ENCODE data around the gene HNRNPAB.

Gene HNRNPAB

DNA sequence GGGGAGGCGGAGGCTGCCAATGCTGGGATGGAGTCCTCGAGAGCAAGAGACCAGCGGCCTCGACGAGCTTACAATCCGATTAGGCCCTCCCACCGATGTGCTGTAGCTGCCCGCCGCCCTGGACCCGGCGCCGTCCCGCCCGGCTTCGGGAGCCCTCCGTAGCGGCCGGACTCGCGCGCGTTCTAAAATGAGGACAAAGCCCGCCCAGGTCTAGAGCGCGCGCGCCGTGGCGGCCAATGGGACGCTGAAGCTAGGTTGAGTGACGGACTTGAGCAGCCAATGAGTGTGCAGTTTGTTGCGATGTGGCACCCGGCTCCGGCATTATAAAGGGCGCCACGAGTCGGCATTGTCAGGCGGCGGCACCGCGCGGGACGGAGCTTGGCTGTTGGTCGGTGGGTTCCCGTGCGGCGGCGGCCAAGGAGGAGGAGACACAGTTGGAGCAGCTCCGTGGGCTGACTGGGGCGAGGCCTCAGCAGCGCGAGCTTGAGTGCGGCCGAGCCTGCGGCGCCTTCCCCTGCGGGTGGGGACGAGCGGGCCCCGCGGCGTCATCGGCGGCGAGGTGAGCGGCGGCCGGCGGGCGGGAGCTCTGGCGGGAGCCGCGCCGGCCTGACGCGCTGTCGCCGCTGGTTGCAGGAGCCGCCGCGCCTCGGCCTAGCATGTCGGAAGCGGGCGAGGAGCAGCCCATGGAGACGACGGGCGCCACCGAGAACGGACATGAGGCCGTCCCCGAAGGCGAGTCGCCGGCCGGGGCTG, at the start of gene HNRNPAB:
Gene HNRNPAB, plus strand, starts transcription at position 352 of the 753 bp plus-strand sequence. Its CDS starts 305 bp downstream, at position 657.
- DNase-seq, result peak; percentile 86 to 89

DNA sequence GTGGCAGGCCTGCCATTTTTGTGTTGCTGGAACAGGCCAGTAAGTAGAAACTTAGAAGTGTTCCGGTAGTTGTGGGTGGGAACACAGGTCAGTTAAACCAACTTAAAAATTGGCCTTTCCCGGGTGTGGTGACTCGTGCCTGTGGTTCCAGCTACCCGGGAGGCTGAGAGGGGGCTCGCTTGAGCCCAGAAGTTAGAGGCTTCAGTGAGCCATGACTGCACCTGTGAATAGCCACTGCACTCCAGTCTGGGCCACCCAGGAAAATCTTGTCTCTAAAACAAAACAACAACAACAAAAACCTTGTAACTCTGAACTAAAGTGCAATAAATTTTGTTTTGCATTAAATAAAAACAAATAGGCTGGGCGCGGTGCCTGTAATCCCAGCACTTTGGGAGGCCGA, 49.3 kb upstream of the HNRNPAB start:
- DNase-seq, result no peak

DNA sequence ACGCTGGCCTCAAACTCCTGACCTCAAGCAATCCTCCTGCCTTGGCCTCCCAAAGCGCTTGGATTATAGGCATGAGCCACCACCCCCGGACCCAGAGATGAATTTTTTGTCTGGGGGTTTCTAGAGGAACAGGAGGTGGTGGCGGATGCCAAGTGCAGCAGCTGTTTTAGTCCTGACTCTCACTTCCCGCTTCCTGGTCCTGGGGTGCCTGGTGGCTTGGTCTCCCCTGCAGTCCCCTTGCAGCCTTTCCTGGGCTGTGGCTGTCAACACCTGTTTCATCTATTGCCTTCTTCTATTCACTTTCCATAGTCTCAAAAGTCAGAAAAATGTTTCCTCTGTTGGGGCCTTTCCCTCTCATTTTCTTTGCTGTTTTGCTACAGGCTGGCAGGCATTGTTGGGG, 44.2 kb upstream of the HNRNPAB start:
- no peak for DNase-seq

DNA sequence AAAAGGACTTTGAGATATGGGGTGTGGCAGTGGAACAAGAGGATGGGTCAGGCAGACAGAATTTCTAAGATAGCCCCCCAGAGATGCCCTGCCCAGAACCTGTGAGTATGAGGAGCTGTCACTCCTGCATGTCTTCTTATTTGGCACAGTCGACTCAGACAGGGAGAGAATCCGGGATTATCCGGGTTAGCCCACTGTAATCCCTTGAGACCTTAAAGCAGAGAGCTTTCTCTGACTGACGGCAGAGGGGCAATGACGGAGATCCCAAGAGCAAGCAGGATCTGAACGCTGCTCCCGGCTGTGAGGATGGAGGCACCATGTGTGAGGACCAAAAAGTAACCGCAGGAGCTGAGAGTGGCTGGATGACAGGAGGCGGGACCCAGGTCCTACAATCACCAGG, 41.9 kb upstream of the HNRNPAB start:
- no peak for DNase-seq

DNA sequence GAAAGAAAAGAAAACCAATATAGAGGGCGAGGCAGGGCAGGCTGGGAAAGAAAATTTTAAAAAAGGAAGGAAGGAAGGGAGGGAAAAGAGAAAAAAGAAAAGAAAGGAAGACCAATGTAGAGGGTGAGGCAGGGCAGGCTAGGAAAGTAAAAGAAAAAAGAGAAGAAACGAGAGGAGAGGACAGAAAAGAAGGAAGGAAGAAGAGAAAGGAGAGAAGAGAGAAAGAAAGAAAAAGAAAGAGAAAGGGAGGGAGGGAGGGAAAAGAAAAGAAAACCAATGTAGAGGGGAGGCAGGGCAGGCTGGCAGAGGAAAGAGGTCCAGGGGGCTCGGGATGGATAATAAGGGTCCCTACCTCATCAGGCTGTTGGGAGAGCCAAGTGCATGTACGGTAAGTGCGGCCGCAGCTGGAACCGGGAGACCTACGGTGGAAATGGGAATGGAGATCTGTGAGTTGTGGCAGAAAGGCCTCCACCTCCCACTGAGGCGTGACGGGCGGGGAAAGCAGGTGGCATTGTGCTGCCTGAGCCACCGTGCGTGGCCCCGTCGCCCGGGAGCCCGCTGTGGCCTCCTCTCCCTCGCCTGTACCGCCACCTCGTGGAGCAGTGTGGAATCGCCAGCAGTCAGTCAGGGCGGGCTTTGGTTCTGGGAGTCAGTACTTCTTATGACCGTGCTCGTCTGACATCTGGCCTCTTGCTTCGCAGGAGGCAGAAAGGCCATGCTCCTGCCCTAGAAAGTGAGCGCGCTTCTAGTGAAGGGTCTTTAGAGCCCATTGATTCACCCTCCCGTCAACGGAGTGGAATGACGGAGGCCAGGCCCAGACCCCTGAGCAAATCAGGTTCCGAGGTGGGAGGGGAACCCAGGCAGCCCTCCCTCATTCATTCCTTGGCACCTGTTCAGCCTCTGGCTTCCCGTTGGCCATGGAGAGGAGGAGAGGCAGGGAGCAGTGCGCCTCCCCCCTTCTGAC, 40.3 kb upstream of the HNRNPAB start:
- DNase-seq, result peak; percentile 31 to 75

DNA sequence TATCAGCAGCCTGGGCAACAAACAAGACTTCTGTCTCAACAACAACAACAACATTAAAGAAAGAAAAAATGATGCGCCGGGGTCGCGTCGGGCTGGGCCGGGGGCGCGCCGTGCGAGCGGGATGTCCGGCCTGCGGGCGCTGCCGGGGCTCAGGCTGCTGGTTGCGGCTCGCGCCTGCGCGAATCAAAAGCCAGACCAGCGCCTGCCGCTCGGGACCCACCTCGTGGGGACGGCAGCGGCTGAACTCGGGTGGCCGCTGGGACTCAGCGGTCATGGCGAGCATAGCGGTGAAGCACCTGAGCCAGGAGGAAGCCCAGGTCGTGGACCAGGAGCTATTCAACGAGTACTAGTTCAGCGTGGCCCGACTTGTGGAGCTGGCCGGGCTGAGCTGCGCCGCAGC, 38.8 kb upstream of the HNRNPAB start:
- DNase-seq, result no peak

DNA sequence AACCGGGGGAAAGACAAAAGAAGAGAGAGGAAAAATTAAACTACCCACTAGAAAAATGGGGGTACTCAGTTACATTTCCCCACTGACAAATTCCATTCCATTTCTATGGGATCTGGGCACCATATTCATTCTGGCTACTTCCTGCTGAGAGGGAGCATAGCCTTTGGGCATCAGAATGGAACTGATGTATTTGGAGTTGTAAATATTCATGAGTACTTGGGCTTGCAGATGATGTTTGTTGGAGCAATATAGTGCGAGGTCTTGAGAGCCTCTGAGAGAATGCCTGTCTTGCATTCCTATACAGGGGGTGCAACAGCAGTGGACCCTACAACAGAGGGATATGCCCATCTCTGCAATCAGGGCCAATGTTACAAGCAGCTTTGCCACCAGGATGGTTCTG, 33.9 kb upstream of the HNRNPAB start:
- no peak for DNase-seq

DNA sequence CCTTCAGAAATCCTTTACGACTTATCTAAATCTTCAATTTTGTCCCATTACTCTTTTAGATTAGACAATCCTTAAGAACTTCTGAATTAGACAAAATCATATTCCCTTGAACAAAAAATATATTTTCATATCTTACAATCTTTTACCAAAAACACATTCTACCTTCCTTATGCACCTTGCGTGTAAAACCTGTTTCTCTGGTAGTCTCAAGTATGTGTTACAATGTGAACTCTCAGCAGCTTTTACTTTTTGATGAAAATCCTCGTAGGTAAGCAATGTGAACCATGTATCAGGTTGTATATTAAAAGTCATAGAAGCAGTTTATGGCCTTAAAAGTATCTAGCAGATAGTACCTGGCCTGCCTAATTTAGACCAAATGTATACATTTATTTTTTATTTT, 29.9 kb upstream of the HNRNPAB start:
- no peak for DNase-seq

DNA sequence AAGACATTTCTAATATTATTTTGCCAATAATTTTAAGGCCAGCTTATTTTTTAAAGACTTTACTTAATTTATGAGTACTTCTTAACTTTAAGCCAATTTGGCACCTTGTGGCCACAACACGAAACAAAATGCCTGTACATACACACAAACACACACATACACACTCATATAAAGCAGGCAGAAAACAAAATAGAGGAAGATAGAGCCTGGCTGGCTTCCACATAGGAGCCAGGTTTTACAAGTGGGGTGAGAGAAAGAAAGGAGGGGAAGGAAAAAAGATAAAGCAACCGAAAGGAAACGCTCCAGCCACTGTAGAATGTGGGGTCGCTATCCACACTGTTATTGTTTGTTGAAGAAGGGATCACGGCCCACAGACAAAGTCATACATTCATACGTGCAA, 27.5 kb upstream of the HNRNPAB start:
- DNase-seq, result no peak

DNA sequence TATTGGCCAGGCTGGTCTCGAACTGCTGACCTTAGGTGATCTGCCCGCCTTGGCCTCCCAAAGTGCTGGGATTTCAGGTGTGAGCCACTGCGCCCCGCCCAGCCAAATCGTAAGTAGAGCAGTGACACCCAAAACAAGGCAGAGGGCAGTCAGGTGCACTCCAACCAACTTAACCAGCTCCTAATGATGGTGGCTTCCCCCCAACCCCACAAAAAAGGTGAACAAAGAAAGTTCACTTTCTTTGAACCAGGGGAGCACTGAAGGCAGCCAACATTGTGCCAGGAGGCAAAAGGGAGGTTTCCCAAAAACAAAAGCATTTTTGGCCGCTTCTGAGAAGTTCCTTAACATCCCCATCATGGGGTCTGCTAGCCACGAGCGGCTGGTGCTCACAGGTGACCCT, 26.8 kb upstream of the HNRNPAB start:
- no peak for DNase-seq

DNA sequence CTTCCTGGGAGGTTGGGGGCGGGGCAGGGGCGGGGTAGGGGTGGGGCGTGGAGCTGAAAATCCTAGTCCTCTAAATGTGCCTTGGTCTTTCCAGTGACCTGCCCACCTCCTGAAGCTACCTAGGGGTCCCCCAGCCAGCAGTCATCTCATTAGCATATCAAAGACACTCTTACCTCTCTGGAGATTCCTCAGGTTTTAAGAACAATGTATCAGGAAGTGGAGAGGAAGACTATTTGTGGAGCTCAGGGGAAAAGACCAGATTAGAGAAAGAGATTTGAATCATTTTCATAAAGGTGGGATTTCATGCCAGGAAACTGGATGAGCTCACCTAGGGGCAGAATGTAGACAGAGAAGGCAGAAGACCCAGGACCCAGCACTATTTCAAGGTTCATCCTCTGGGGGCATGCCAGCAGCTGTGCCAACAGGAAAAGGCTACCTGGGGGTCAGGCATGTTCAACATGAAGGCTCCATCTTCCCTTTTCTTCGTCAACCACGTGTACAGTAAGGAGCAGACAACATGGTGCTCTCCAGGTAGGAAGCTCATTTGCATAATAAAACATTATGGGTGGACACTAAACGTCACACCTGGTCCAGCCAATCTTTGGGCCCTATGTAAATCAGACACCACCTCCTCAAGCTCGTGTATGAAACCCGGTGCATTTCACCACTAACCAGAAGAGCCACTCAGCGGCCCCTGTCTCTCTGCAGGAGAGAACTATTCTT, 24.0 kb upstream of the HNRNPAB start:
- DNase-seq, result no peak

DNA sequence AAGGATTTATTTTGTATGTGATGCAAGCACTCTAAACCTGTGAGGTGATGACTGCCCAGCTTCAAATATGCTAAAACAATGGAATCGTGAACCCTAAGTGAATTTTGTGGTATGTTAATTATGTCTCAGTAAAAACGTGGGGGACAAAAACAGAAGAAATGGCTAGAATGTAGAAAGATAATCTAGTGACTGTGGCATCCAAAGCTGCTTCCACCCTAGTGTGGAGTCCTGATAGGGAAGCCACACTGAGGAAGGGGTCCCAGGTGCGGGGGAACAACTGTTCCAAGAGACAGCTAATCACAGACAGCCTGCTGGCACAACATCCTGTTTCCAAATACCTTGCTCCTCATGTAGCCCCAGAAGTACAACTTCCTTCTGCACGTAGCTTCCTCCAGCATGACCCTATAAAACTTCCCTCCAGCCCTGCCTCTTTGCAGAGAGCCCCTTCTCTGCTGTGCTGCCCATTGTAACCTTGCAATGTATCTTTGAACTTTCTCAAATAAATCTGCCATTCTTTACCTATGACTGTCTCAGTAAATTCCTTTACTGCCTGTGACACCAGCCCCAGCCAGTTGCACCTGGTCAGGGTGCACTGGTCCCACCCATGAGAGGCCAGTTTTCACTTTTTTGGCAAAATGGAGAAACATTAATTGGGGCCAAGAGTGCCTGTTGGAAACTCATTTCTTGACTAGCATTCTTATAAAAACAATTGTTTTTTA, 22.0 kb upstream of the HNRNPAB start:
- peak; percentile 79 to 83 for DNase-seq

DNA sequence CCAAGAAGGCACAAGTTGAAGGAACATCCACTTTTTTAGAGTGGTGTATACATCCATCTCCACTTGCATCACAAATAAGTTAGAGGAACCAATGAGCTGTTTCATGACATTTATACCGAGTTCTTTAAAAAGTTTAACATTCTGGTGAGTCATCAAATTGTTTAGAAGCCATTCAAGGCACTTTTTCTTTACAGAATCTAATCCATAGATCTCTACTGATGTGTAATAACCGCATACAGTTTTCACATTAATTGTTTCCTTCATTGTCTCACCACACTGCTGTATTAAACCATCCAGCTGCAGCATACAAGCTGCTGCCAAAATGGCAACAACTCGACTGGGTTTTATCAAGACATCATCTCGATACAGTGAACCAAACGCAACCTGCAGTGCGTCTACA, 17.9 kb upstream of the HNRNPAB start:
- DNase-seq, result peak; percentile 13 to 15

DNA sequence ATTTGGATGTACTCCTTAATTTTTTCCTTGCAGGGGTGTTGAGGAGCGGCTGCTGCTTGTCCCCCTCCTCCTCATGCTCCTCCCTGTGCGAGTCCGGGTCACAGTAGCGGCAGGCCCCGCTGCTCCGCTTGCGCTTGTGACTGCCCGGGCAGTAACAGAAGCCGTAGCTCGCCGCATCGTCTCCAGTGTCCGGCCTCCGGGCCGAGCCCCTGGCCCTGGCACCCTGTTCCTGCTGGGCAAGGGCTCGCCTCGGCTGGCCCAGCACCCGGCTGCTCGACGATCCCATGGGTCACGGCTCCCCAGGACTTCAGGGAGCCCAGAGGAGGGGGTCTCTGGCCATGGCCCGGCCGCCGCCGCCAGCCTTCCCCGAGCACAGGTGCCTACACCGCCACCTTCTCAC, 17.3 kb upstream of the HNRNPAB start, which contains the start of gene GMCL2:
Gene GMCL2, minus strand, starts transcription at position 358 of the 400 bp plus-strand sequence. Its CDS starts 72 bp downstream, at position 286.
- no peak for DNase-seq

DNA sequence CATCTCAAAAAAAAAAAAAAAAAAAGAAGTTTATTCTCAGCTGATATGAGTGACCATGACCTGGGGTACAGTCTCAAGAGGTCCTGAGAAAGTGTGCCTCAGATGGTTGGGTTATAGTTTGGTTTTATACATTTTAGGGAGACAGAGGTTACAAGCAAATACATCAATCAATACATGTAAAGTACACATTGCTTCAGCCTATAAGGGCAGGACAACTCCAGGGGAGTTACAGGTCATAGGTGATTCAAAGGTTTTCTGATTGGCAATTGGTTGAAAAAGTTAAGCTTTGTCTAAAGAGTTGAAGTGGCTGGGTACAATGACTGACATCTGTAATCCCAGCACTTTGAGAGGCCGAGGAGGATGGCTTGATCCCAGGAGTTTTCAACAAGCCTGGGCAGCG, 14.9 kb upstream of the HNRNPAB start:
- no peak for DNase-seq

DNA sequence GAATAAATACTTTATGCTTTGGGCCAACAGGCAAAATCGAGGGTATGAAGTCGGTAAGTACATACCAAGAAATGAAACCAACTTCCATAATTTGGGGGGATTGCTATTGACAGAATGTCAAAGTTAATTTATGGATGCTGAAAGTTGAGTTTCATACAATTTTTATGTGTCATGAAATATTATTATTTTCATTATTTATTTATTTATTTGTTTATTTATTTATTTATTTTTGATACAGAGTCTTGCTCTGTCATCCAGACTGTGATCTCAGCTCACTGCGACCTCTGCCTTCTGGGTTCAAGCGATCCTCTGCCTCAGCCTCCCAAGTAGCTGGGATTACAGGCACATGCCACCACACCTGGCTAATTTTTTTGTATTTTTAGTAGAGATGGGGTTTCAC, 12.7 kb upstream of the HNRNPAB start:
- no peak for DNase-seq

DNA sequence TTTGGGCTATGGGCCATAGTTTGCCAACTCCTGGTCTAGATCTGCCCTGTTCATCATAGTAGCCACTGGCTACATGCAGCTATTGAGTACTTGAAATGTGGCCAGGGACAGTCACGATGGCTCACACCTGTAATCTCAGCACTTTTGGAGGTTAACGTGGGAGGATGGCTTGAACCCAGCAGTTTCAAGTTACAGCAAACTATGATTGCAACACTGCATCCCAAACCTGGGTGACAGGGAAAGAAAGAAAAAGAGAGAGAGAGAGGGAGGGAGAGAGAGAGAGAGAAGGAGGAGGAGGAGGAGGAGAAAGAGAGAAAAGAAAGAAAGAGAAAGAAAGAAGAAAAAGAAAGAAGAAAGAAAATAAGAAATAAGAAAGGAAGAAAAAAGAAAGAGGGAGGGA, 12.1 kb upstream of the HNRNPAB start:
- DNase-seq, result no peak

DNA sequence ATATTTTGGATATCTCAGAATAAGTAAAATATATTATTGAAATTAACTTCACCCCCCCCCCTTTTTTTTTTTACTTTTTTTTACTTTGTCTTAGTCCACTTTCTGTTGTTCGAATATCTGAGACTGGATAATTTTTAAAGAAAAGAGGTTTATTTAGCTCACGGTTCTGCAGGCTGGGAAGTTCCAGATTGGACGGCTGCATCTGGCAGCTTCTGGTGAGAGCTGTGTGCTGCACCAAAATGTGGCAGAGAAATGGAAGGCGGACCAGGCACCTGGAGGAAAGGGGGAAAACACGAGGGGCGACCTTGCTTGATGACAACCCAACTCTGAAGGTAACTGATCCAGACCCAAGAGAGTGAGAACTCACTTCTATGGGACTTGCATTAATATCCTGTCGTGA, 11.5 kb upstream of the HNRNPAB start:
- DNase-seq, result no peak

DNA sequence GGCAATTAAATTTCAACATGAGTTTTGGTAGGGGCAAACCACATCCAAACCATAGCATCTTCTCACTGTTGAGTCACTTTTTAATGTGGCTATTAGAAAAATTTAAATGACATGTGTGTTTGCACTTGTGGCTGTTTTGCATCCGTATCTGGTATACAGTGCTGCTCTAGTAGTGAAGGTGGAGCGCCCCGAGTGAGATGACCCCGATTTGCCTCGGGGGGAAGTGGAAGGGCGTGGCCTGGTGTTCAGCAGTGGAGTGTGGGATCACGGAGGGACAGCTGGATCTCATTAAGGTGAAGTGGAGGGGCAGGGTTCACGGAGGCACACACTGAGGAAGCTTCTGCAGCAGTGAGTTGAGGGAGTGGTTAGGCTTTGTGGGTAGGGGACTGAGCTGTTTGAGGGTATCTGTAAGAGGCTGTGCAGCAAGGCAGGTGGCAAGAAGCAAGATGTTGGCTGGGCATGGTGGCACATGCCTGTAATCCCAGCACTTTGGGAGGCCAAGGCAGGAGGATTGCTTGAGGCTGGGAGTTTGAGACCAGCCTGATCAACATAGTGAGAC, 11.0 kb upstream of the HNRNPAB start:
- DNase-seq, result no peak

DNA sequence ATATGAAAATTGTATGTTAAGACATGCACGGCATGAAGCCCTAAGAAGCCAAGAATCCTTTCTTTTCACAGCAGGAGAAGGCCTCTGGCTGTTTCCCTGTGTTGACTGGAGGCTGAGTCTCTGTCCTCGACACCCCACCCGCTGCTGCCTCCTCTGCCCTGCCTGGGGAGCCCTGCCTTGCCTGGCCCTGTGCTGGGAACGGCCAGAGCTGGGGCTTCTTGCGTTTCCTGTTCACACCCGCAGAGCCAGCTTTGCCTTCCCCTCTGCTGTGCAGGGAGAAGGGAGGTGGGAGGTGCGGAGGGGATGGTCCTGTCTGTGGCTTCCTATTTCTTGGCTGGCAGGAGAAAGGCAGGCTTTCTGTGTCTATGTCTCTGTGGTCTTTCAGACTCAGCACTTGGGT, 10.3 kb upstream of the HNRNPAB start:
- peak; percentile 24 to 46 for DNase-seq

DNA sequence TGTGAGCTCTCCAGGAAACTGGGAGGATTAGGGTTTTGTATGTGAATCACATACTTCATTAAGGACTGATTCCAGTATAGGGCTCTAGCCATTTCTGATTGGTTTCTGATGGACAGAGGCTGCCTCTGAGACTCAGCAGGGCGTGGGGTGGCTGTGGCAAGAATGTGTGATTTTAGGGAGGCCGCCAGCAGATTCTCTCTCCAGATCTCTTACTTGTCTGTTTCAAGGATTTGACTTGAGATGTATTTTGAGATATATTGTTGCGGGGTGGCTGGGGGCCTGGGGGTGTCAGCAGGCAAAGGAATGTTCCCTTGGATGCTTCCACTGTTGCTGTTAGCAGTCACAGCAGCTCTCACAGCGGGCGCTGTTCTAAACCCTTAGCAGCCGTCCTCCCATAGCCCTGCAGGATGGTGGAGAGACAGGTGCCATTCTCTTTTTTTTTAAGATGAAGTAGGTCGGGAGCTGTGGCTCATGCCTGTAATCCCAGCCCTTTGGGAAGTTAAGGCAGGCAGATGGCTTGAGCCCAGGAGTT, 8.0 kb upstream of the HNRNPAB start:
- no peak for DNase-seq

DNA sequence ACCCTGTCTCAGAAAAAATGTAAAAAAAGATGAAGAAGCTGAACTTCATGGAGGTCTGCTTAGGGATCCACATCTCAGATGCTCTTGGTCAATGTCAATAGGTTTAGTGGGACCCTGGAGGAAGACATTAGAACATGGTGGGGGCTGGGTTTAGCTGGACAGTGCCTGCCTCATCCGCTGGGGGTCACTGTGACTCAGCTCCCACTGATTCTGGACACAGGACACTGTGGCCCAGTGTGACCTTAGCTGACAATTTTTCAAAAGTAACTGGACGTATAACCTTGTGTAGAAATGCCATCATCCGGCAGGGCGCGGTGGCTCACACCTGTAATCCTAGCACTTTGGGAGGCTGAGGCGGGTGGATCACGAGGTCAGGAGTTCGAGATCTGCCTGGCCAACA, 7.3 kb upstream of the HNRNPAB start:
- DNase-seq, result peak in 1 of 2 experiments; percentile 20

Measured in AML-193 (cell line).